Thoracic aorta (tissue), 2 donors: ENCODE measurements around the gene DEFB126. TPM values are rescaled to one million over a fixed set of nuclear protein-coding genes. Genes with fewer than 3 reads are reported as not detected.
"Not testable (repeated sequence)": the region's sequence is repeated elsewhere in the genome, so short reads cannot be mapped to it uniquely, and the experiment has no call there.

Experiments used
- ATAC-seq: fragments of 150-250 bp; one replicate; pipeline ENCODE4 v1.8.0; 2017; ENCODE audit warnings: low read depth; ENCODE audit not compliant: insufficient number of reproducible peaks, low FRiP score
- DNase-seq: peaks from one replicate; pipeline ENCODE4 v3.0.0-alpha.2; 2020; ENCODE audit warnings: low spot score
- H3K27ac ChIP-seq, 2 donors: fragments of 200-600 bp; sonication (generic); 1 replicate in 1 of 2; 2 replicates in 1 of 2; pipeline ENCODE4 v1.5.1; 2016; ENCODE audit warnings: mild to moderate bottlenecking in 2 of 2, moderate library complexity in 2 of 2
- H3K27me3 ChIP-seq: fragments of 200-600 bp; sonication (generic); replicated peaks from 2 replicates; pipeline ENCODE4 v1.6.0; 2016; ENCODE audit warnings: mild to moderate bottlenecking; ENCODE audit not compliant: insufficient read depth
- H3K36me3 ChIP-seq: fragments of 200-600 bp; sonication (generic); one replicate; pipeline ENCODE4 v1.5.1; 2016
- H3K4me1 ChIP-seq, 2 donors: fragments of 200-600 bp; sonication (generic); 1 replicate in 1 of 2; 2 replicates in 1 of 2; pipeline versions ENCODE4 v1.5.1 to v1.6.0; 2016; ENCODE audit warnings: low read depth in 2 of 2, mild to moderate bottlenecking in 1 of 2; ENCODE audit not compliant: control insufficient read depth in 1 of 2
- H3K4me3 ChIP-seq: fragments of 200-600 bp; sonication (generic); 2 replicates; pipeline ENCODE4 v1.5.1; 2016; ENCODE audit warnings: mild to moderate bottlenecking
- H3K9me3 ChIP-seq: fragments of 200-600 bp; sonication (generic); 2 replicates; pipeline ENCODE4 v1.5.1; 2016
- CTCF ChIP-seq: fragments of 200-600 bp; sonication (generic); IDR thresholded peaks from one replicate; pipeline ENCODE4 v1.5.1; 2019; ENCODE audit warnings: antibody characterized with exemption
- total RNA-seq, 2 donors: library from RNA; depleted of rRNA; stranded (reverse); fragments of >200 nt; gene quantifications; one replicate each; pipeline versions ENCODE4 v1.1.0 to v1.2.3, GENCODE V29; 2016

DEFB126 gene
- total RNA-seq, 2 donors from 2014 or later = not detected

DNA sequence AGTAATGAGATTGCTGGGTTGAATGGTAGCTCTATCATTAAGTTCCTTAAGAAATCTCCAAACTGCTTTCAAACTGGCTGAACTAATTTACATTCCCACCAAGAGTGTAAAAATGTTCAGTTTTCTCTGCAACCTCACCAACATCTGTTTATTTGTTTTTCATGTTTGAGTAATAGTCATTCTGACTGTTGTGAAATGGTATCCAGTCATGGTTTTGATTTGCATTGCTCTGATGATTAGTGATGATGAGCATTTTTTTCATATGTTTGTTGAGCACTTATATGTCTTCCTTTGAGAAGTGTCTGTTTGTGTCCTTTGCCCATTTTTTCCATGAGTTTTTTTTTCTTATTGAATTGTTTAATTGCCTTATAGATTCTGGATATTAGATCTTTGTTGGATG, 30.0 kb upstream of the DEFB126 start:
- H3K27ac ChIP-seq = no peak overlapping the region
- TF ChIP-seq CTCF = no peak
- H3K9me3 ChIP-seq = peaks cover 2% of the 10 kb centered on the region
- DNase-seq = no peak
- no peaks in the 10 kb centered on the region for H3K4me1 ChIP-seq
- no peaks in the 10 kb centered on the region for H3K36me3 ChIP-seq
- no peaks in the 10 kb centered on the region for H3K27me3 ChIP-seq
- no peak for ATAC-seq
- H3K4me3 ChIP-seq = no peak overlapping the region

DNA sequence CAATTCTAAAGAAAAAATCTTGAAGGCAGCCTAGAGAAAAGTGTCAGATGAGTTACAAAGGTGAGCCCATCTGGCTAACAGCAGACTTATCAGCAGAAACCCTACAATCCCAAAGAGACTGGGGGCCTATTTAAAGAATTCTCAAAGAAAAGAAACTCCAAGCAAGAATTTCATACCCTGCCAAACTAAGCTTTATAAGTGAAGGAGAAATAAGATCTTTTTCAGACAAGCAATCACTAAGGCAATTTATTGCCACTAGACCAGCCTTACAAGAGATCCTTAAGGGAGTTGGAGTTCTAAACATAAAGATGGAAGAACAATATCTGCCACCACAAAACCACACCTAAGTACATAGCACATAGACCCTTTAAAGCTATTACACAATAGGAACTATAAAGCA, 24.9 kb upstream of the DEFB126 start:
- Histone ChIP-seq H3K27ac (no peak overlapping the region), H3K27me3 (no peaks in the 10 kb centered on the region), H3K4me3 (no peak overlapping the region), H3K36me3 (no peaks in the 10 kb centered on the region), H3K4me1 (no peaks in the 10 kb centered on the region), H3K9me3 (peaks cover 6% of the 10 kb centered on the region)
- TF ChIP-seq CTCF = no peak
- DNase-seq (no peak), ATAC-seq (no peak)

- H3K4me1 ChIP-seq, H3K36me3 ChIP-seq, H3K27me3 ChIP-seq, H3K4me3 ChIP-seq, DNase-seq, H3K27ac ChIP-seq, ATAC-seq, H3K9me3 ChIP-seq: not testable (repeated sequence)
Measured at GRCh38 chr20:129786-130323, 12.5 kb upstream of the DEFB126 start.

- no peak overlapping the region for H3K4me3 ChIP-seq
- H3K36me3 ChIP-seq = no peaks in the 10 kb centered on the region
- no peaks in the 10 kb centered on the region for H3K9me3 ChIP-seq
- DNase-seq = no peak
- H3K27ac ChIP-seq = no peak overlapping the region
- TF ChIP-seq CTCF = no peak
- no peaks in the 10 kb centered on the region for H3K27me3 ChIP-seq
- no peaks in the 10 kb centered on the region for H3K4me1 ChIP-seq
- ATAC-seq = no peak
Measured at GRCh38 chr20:137668-138490, 4.5 kb upstream of the DEFB126 start.

GRCh38 chr20:145877-146276, 3.5 kb downstream of the DEFB126 start:
- ATAC-seq (no peak), DNase-seq (no peak)
- no peak for TF ChIP-seq CTCF
- Histone ChIP-seq H3K36me3 (no peaks in the 10 kb centered on the region), H3K9me3 (no peaks in the 10 kb centered on the region), H3K27me3 (no peaks in the 10 kb centered on the region), H3K4me3 (no peak overlapping the region), H3K27ac (no peak overlapping the region), H3K4me1 (no peaks in the 10 kb centered on the region)
